Lower lobe of right lung (tissue), 2 donors: ENCODE measurements around the gene IQCH. TPM values are rescaled to one million over a fixed set of nuclear protein-coding genes. Genes with fewer than 3 reads are reported as not detected.
"Not testable (repeated sequence)": the region's sequence is repeated elsewhere in the genome, so short reads cannot be mapped to it uniquely, and the experiment has no call there.

Source experiments
- ATAC-seq, 2 donors: fragments of 200-7000 bp; cut with Tn5 transposase; one replicate each; pipeline ENCODE4 v1.9.1; 2020 to 2022; ENCODE audit warnings: mild to moderate bottlenecking in 2 of 2, moderate library complexity in 2 of 2
- DNase-seq: peaks from one replicate; pipeline ENCODE4 v3.0.0-alpha.2; 2020
- H3K27ac ChIP-seq: fragments of 200-600 bp; one replicate; pipeline ENCODE4 v1.8.0; 2022
- H3K27me3 ChIP-seq: fragments of 200-600 bp; one replicate; pipeline ENCODE4 v1.8.0; 2022; ENCODE audit warnings: low read depth
- H3K36me3 ChIP-seq: fragments of 200-600 bp; one replicate; pipeline ENCODE4 v1.8.0; 2022; ENCODE audit warnings: mild to moderate bottlenecking
- H3K4me1 ChIP-seq: fragments of 200-600 bp; one replicate; pipeline ENCODE4 v1.8.0; 2022
- H3K4me3 ChIP-seq: fragments of 200-600 bp; one replicate; pipeline ENCODE4 v1.8.0; 2022; ENCODE audit warnings: mild to moderate bottlenecking
- H3K9me3 ChIP-seq: fragments of 200-600 bp; one replicate; pipeline ENCODE4 v1.8.0; 2022
- intact Hi-C: fragments of 100-400 bp; cut with DNase I; formaldehyde crosslinking; loops from one replicate; pipeline ENCODE4 v1.11.0; 2022
- total RNA-seq: library from RNA; stranded (reverse); fragmentation: NEBNext Ultra II Directional; extraction: Animal tissue kit (Norgen Biotek cat#: 25700); gene quantifications from one replicate; pipeline ENCODE4 v1.2.1, GENCODE V29; 2021
- TF ChIP-seq, protein P1 (sequence below): fragments of 200-600 bp; IDR thresholded peaks from one replicate; pipeline ENCODE4 v1.8.0; 2022; ENCODE audit warnings: antibody characterized with exemption, mild to moderate bottlenecking
- donor health status: DM: no; HTN: yes; CAD: no; lungs with severe emphysema.

The IQCH gene
- total RNA-seq, 1 donor from 2014 or later: 2.3 TPM

DNA sequence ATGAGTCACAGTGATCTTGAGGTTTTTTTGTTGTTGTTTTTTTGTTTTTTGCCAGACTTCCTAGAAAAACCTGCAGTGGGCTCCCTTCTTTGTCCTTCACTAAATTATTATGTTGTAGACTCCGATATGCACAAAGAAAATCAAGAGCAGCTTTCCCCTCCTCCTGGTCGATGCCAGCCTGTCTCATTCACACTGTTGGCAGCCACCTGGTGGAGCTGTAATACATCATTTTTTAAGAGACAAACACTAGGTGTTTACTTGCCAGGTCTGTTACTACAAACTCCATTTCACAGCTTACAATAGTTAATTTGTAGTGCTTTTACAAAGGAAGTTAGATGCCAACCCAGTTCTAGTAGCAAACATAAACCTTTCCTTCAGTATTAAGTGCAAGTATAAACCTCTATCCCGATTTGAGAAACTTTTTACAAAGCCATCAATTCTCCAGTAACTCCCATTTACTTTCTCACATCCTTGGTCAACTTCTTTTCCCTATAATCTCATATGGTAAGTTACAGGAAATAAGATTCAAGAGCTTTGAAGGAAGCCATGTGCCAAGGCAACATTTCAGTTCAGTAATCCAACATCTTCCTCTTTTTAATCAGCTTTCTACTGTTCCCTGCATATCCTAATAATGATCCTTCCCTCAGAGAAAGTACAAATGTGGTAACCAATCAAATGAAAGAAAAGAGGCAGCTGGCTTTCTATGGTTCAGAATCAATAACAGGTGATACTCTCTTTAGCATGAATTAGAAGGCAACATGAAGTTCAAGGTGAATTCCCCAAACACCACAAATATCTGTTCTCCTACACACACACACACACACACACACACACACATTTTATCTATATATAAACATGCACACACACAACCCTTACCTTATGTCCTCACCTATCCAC is 14.1 kb upstream of the IQCH start:
- Histone ChIP-seq H3K4me3 (no peak overlapping the region), H3K27me3 (no peaks in the 10 kb centered on the region), H3K9me3 (no peaks in the 10 kb centered on the region), H3K4me1 (peaks cover 28% of the 10 kb centered on the region), H3K27ac (no peak overlapping the region), H3K36me3 (peaks cover 9% of the 10 kb centered on the region)
- TF ChIP-seq, protein P1, sequence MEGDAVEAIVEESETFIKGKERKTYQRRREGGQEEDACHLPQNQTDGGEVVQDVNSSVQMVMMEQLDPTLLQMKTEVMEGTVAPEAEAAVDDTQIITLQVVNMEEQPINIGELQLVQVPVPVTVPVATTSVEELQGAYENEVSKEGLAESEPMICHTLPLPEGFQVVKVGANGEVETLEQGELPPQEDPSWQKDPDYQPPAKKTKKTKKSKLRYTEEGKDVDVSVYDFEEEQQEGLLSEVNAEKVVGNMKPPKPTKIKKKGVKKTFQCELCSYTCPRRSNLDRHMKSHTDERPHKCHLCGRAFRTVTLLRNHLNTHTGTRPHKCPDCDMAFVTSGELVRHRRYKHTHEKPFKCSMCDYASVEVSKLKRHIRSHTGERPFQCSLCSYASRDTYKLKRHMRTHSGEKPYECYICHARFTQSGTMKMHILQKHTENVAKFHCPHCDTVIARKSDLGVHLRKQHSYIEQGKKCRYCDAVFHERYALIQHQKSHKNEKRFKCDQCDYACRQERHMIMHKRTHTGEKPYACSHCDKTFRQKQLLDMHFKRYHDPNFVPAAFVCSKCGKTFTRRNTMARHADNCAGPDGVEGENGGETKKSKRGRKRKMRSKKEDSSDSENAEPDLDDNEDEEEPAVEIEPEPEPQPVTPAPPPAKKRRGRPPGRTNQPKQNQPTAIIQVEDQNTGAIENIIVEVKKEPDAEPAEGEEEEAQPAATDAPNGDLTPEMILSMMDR: peak; percentile 23
- intact Hi-C loops: no loop called here
- ATAC-seq (peak; percentile 50 to 55), DNase-seq (no peak)

DNA sequence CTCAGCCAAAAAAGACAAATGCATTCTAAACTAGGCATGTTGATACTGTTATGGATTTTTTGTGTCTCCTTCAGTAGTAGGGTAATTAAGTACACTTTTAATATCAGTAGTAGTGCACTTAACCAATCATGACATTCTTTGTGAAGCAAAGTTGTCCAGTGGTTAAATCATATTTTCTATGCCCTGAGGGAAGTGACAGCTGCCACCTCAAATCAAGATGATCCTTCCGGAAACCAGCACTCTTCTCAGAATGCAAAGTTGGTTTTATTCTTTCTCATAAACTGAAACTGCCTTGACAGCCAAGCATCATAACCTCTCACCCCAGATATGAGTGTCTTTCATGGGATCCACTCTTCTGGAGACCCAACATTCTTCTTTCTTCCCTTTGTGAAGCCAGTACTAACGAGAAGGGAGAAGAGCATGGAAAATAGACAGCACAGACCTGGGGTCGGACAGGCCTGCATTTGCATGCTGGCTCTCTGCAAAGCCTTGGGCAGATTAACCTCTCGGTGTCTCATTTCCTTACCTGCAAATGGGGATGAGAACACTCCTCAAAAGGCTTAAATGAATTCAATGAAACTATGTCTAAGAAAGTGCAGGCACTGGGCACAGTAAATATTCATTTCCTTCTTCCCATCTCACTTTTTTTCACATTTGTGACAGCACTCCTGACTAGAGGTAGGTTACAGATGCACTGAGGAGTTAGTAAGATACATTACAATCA is 13.3 kb upstream of the IQCH start:
- H3K4me3 ChIP-seq: no peak overlapping the region
- no peak for DNase-seq
- H3K27ac ChIP-seq: no peak overlapping the region
- no peaks in the 10 kb centered on the region for H3K9me3 ChIP-seq
- intact Hi-C loops: no loop called here
- peaks cover 28% of the 10 kb centered on the region for H3K4me1 ChIP-seq
- H3K27me3 ChIP-seq: no peaks in the 10 kb centered on the region
- ATAC-seq: no peak
- TF ChIP-seq, protein P1: no peak
- H3K36me3 ChIP-seq: peaks cover 5% of the 10 kb centered on the region

DNA sequence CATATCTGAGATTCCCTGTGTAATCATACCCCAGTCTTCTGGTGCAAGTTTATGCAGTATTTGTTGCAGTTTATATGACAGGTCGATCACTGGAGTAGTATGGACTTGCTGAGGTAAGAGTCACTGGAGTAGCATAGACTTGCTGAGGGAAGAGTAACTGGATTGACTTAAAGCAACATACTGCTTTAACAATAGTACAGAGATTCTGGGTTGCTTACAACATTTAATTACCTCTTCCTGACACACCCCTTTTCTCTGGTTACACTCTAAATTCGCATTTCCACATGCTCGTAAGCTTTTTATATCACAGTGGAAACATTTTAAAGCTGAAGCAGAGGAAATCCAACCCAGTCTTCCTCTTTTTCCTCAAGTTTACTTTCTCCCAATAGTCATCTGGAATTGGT is 11.9 kb upstream of the IQCH start:
- intact Hi-C loops: no loop called here
- ATAC-seq (peak; percentile 19 to 21), DNase-seq (no peak)
- TF ChIP-seq, protein P1: no peak
- Histone ChIP-seq H3K9me3 (no peaks in the 10 kb centered on the region), H3K4me1 (peaks cover 28% of the 10 kb centered on the region), H3K27ac (no peak overlapping the region), H3K27me3 (no peaks in the 10 kb centered on the region), H3K36me3 (peaks cover 3% of the 10 kb centered on the region), H3K4me3 (no peak overlapping the region)

DNA sequence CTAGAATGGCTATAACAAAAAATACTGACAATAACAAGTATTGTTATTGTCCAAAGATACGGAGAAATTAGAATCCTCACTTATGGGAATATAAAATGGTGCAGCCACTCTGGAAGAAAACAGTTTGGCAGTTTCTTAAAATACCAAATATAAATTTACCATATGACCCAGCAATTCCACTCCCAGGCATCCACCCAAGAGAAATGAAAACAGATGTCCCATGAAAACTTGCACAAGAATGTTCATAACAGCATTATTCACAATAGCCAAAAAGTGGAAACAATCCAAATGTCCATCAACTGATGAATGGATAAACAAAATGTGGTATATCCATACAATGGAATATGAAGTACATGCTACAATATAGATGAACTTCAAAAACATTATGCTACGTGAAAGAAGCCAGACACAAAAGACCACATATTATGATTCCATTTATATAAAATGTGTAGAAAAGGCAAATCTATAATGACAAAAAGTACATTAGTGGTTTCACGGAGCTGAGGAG is 9.6 kb upstream of the IQCH start:
- peaks cover 3% of the 10 kb centered on the region for H3K36me3 ChIP-seq
- no peak overlapping the region for H3K27ac ChIP-seq
- no peaks in the 10 kb centered on the region for H3K27me3 ChIP-seq
- H3K4me3 ChIP-seq: no peak overlapping the region
- no peaks in the 10 kb centered on the region for H3K9me3 ChIP-seq
- peaks cover 25% of the 10 kb centered on the region for H3K4me1 ChIP-seq
- TF ChIP-seq, protein P1: no peak
- intact Hi-C loops: no loop called here
- DNase-seq: no peak
- no peak for ATAC-seq

DNA sequence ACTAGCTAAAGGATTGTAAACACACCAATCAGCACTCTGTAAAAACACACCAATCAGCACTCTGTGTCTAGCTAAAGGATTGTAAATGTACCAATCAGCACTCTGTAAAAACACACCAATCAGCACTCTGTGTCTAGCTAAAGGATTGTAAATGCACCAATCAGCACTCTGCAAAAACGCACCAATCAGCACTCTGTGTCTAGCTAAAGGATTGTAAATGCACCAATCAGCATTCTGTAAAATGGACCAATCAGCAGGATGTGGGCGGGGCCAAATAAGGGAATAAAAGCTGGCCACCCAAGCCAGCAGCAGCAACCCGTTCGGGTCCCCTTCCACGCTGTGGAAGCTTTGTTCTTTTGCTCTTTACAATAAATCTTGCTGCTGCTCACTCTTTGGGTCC is 8.0 kb upstream of the IQCH start:
- H3K27ac ChIP-seq, H3K36me3 ChIP-seq, H3K27me3 ChIP-seq, DNase-seq, H3K4me3 ChIP-seq, intact Hi-C loops, ATAC-seq, H3K9me3 ChIP-seq: not testable (repeated sequence)
- peaks cover 12% of the 10 kb centered on the region for H3K4me1 ChIP-seq
